GM12801 (cell line): ENCODE measurements around the gene BRSK2.

Experiments used
- CTCF ChIP-seq: IDR thresholded peaks from one replicate; pipeline ENCODE4 v1.5.1; 2011; ENCODE audit warnings: control low read depth; ENCODE audit not compliant: insufficient read length; ENCODE audit errors: extremely low read depth

Gene BRSK2

GRCh38 chr11:1502168-1502953 is 112.6 kb downstream of the BRSK2 start:
- no peak for TF ChIP-seq CTCF

- TF ChIP-seq CTCF, result no peak
These were observed 113.4 kb downstream of the BRSK2 start for GRCh38 chr11:1502954-1503707.

- no peak for TF ChIP-seq CTCF
These were observed 114.0 kb downstream of the BRSK2 start for GRCh38 chr11:1503708-1504104.

GRCh38 chr11:1504138-1504537 is 114.4 kb downstream of the BRSK2 start:
- TF ChIP-seq CTCF, result no peak

- TF ChIP-seq CTCF, result no peak
These were observed 115.0 kb downstream of the BRSK2 start for GRCh38 chr11:1504581-1505290.

GRCh38 chr11:1505480-1505879 is 115.7 kb downstream of the BRSK2 start:
- TF ChIP-seq CTCF, result no peak

GRCh38 chr11:1506981-1507380 is 117.2 kb downstream of the BRSK2 start:
- no peak for TF ChIP-seq CTCF
